Measurements from ENCODE around the gene PASK. TPM values are rescaled to one million over a fixed set of nuclear protein-coding genes. Genes with fewer than 3 reads are reported as not detected.

PASK gene
- total RNA-seq, 1 experiment from 2014 or later, result 80.9 TPM

- ATAC-seq (no peak), DNase-seq (ENCODE audit: low spot score) (no peak)
- POLR2A ChIA-PET, result no interaction called here
- H3K4me1 Mint-ChIP-seq, result 0 out of 2 replicates have a peak, but pooled peaks cover 3% of the 10 kb centered on the region
- H3K4me3 Mint-ChIP-seq, result no peak overlapping the region
- no peaks in the 10 kb centered on the region for H3K9me3 Mint-ChIP-seq
- H3K27me3 Mint-ChIP-seq (ENCODE audit: low read depth), result no peaks in the 10 kb centered on the region
- CTCF ChIA-PET, result interaction anchor here (0.5 kb wide), 1 partner anchor 360 kb away, joined by 4 read pairs; no protein-coding TSS in a partner anchor
- no peak for TF ChIP-seq FOXP4 (CRISPR knock-in tag; IDR thresholded peaks at IDR 0.05)
- TF ChIP-seq HMGA2 (CRISPR knock-in tag; IDR thresholded peaks at IDR 0.05), result no peak
- TF ChIP-seq JAZF1 (CRISPR knock-in tag; IDR thresholded peaks at IDR 0.05), result no peak
- no peak for TF ChIP-seq FOXK1 (CRISPR knock-in tag; IDR thresholded peaks at IDR 0.05)
- TF ChIP-seq FOXJ3 (CRISPR knock-in tag; IDR thresholded peaks at IDR 0.05; ENCODE audit: borderline replicate concordance), result no peak
- TF ChIP-seq MLX (CRISPR knock-in tag; IDR thresholded peaks at IDR 0.05), result no peak
- no peak for TF ChIP-seq MAX (CRISPR knock-in tag; IDR thresholded peaks at IDR 0.05)
- TF ChIP-seq HMGXB4 (CRISPR knock-in tag; IDR thresholded peaks at IDR 0.05), result no peak
- TF ChIP-seq ZNF423 (CRISPR knock-in tag; IDR thresholded peaks at IDR 0.05), result no peak
- no peak for TF ChIP-seq ATF3 (CRISPR knock-in tag; conservative IDR thresholded peaks at IDR 0.05)
- TF ChIP-seq CBFB (CRISPR knock-in tag; IDR thresholded peaks at IDR 0.05; ENCODE audit: low read depth), result no peak
- TF ChIP-seq ZNF281 (CRISPR knock-in tag; IDR thresholded peaks at IDR 0.05), result no peak
- no peak for TF ChIP-seq ARID4B (CRISPR knock-in tag; IDR thresholded peaks at IDR 0.05; ENCODE audit: borderline replicate concordance)
- no peak for TF ChIP-seq ZMAT4 (CRISPR knock-in tag; IDR thresholded peaks at IDR 0.05)
- no peak for TF ChIP-seq PRRX2 (CRISPR knock-in tag; IDR thresholded peaks at IDR 0.05)
- no peak for TF ChIP-seq RELA (CRISPR knock-in tag; IDR thresholded peaks at IDR 0.05; ENCODE audit: borderline replicate concordance)
- TF ChIP-seq ELF4 (CRISPR knock-in tag; IDR thresholded peaks at IDR 0.05; ENCODE audit: low read depth), result no peak
- no peak overlapping the region for H3K27ac Mint-ChIP-seq
- peaks cover 12% of the 10 kb centered on the region; the same call in 1 of the 2 replicates for H3K36me3 Mint-ChIP-seq
Measured at GRCh38 chr2:241161646-241162281, 12.5 kb upstream of the PASK start.
